Colonic mucosa (tissue), 4 donors: ENCODE measurements around the gene CDH16. TPM values are rescaled to one million over a fixed set of nuclear protein-coding genes. Genes with fewer than 3 reads are reported as not detected.
"Not testable (repeated sequence)": the region's sequence is repeated elsewhere in the genome, so short reads cannot be mapped to it uniquely, and the experiment has no call there.

ENCODE experiments used
- DNase-seq: peaks from one replicate; pipeline ENCODE4 v3.0.0-alpha.2; 2020
- H3K27ac ChIP-seq: fragments of 200-600 bp; one replicate; pipeline ENCODE4 v1.8.0; 2021
- H3K27me3 ChIP-seq: fragments of 200-600 bp; one replicate; pipeline ENCODE4 v1.8.0; 2021
- H3K36me3 ChIP-seq: fragments of 200-600 bp; one replicate; pipeline ENCODE4 v1.8.0; 2021
- H3K4me1 ChIP-seq: fragments of 200-600 bp; one replicate; pipeline ENCODE4 v1.8.0; 2021; ENCODE audit warnings: mild to moderate bottlenecking
- H3K4me3 ChIP-seq: fragments of 200-600 bp; one replicate; pipeline ENCODE4 v1.8.0; 2021
- H3K9ac ChIP-seq, 2 donors: one replicate each; pipeline ENCODE4 v1.7.0; 2013; ENCODE audit warnings: control low read depth in 2 of 2, low read depth in 2 of 2, low read length in 2 of 2
- H3K9me3 ChIP-seq: fragments of 200-600 bp; one replicate; pipeline ENCODE4 v1.8.0; 2021
- intact Hi-C: fragments of 100-400 bp; cut with DNase I; formaldehyde crosslinking; loops from one replicate; pipeline ENCODE4 v1.14.1; 2022
- total RNA-seq, 2 donors: library from RNA; stranded (reverse); fragmentation: NEBNext Ultra II Directional in 1 of 2; extraction: Animal tissue kit (Norgen Biotek cat#: 25700) in 1 of 2; gene quantifications; one replicate each; pipeline ENCODE4 v1.2.1, GENCODE V29; 2021
- TF ChIP-seq, protein P1 (sequence below): fragments of 200-600 bp; IDR thresholded peaks from one replicate; pipeline ENCODE4 v1.8.0; 2022; ENCODE audit warnings: antibody characterized with exemption, mild to moderate bottlenecking
- donor health status: healthy.
- donor health status: DM: no; HTN: no; CAD: no.
- donor health status: DM: no; HTN: no; CAD: no.

Gene CDH16
- total RNA-seq, 2 donors from 2014 or later: 0.72 to 1.8 TPM

GRCh38 chr16:66945939-66946338 lies 27.3 kb upstream of the CDH16 start:
- no peak for DNase-seq
- TF ChIP-seq, protein P1, sequence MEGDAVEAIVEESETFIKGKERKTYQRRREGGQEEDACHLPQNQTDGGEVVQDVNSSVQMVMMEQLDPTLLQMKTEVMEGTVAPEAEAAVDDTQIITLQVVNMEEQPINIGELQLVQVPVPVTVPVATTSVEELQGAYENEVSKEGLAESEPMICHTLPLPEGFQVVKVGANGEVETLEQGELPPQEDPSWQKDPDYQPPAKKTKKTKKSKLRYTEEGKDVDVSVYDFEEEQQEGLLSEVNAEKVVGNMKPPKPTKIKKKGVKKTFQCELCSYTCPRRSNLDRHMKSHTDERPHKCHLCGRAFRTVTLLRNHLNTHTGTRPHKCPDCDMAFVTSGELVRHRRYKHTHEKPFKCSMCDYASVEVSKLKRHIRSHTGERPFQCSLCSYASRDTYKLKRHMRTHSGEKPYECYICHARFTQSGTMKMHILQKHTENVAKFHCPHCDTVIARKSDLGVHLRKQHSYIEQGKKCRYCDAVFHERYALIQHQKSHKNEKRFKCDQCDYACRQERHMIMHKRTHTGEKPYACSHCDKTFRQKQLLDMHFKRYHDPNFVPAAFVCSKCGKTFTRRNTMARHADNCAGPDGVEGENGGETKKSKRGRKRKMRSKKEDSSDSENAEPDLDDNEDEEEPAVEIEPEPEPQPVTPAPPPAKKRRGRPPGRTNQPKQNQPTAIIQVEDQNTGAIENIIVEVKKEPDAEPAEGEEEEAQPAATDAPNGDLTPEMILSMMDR: no peak
- Histone ChIP-seq H3K4me1 (no peaks in the 10 kb centered on the region), H3K27ac (no peak overlapping the region), H3K9me3 (no peaks in the 10 kb centered on the region), H3K9ac (no peak overlapping the region), H3K4me3 (no peak overlapping the region), H3K36me3 (peaks cover 20% of the 10 kb centered on the region), H3K27me3 (no peaks in the 10 kb centered on the region)
- intact Hi-C loops: no loop called here

- H3K27me3 ChIP-seq, H3K4me1 ChIP-seq, H3K4me3 ChIP-seq, DNase-seq, H3K9ac ChIP-seq, H3K27ac ChIP-seq, H3K9me3 ChIP-seq, intact Hi-C loops: not testable (repeated sequence)
- peaks cover 30% of the 10 kb centered on the region for H3K36me3 ChIP-seq
Observed at GRCh38 chr16:66944971-66945370, 26.3 kb upstream of the CDH16 start.

- no peaks in the 10 kb centered on the region for H3K9me3 ChIP-seq
- no peak for DNase-seq
- H3K27ac ChIP-seq: no peak overlapping the region
- intact Hi-C loops: no loop called here
- H3K9ac ChIP-seq: no peak overlapping the region
- TF ChIP-seq, protein P1: no peak
- H3K4me3 ChIP-seq: no peak overlapping the region
- H3K4me1 ChIP-seq: no peaks in the 10 kb centered on the region
- H3K27me3 ChIP-seq: no peaks in the 10 kb centered on the region
- H3K36me3 ChIP-seq: peaks cover 30% of the 10 kb centered on the region
Observed at GRCh38 chr16:66944054-66944441, 25.4 kb upstream of the CDH16 start.

- no peak overlapping the region for H3K4me3 ChIP-seq
- H3K9me3 ChIP-seq: no peaks in the 10 kb centered on the region
- no peaks in the 10 kb centered on the region for H3K27me3 ChIP-seq
- intact Hi-C loops: no loop called here
- TF ChIP-seq, protein P1: no peak
- H3K27ac ChIP-seq: no peak overlapping the region
- no peaks in the 10 kb centered on the region for H3K4me1 ChIP-seq
- H3K36me3 ChIP-seq: peaks cover 30% of the 10 kb centered on the region
- no peak for DNase-seq
- no peak overlapping the region for H3K9ac ChIP-seq
Observed at GRCh38 chr16:66943426-66944053, 24.9 kb upstream of the CDH16 start.

- no peaks in the 10 kb centered on the region for H3K27me3 ChIP-seq
- intact Hi-C loops: no loop called here
- no peak overlapping the region for H3K9ac ChIP-seq
- no peaks in the 10 kb centered on the region for H3K9me3 ChIP-seq
- no peaks in the 10 kb centered on the region for H3K4me1 ChIP-seq
- no peak for DNase-seq
- peaks cover 30% of the 10 kb centered on the region for H3K36me3 ChIP-seq
- H3K27ac ChIP-seq: no peak overlapping the region
- TF ChIP-seq, protein P1: no peak
- no peak overlapping the region for H3K4me3 ChIP-seq
Observed at GRCh38 chr16:66942981-66943380, 24.3 kb upstream of the CDH16 start.

- H3K9ac ChIP-seq: no peak overlapping the region
- peaks cover 30% of the 10 kb centered on the region for H3K36me3 ChIP-seq
- no peaks in the 10 kb centered on the region for H3K9me3 ChIP-seq
- no peaks in the 10 kb centered on the region for H3K27me3 ChIP-seq
- peaks cover 8% of the 10 kb centered on the region for H3K4me1 ChIP-seq
- intact Hi-C loops: no loop called here
- no peak overlapping the region for H3K4me3 ChIP-seq
- DNase-seq: no peak
- TF ChIP-seq, protein P1: no peak
- H3K27ac ChIP-seq: no peak overlapping the region
Observed at GRCh38 chr16:66940236-66940635, 21.6 kb upstream of the CDH16 start.
